Breast epithelium (tissue), 3 donors: ENCODE data around the gene TMEM220.

Source experiments
- POLR2A ChIP-seq: fragments of 450-650 bp; IDR thresholded peaks from one replicate; pipeline ENCODE4 v1.6.1; 2016; ENCODE audit warnings: antibody characterized with exemption, mild to moderate bottlenecking, moderate library complexity
- POLR2AphosphoS5 ChIP-seq, 3 donors: sonication (generic); formaldehyde crosslinking; IDR thresholded peaks; one replicate each; pipeline ENCODE4 v1.6.1; 2017; ENCODE audit warnings: antibody characterized with exemption in 3 of 3
- TF ChIP-seq, protein P1 (sequence below), 3 donors: fragments of 450-650 bp; IDR thresholded peaks; one replicate each; pipeline ENCODE4 v1.5.1; 2016 to 2017; ENCODE audit warnings: antibody characterized with exemption in 3 of 3, mild to moderate bottlenecking in 3 of 3, moderate library complexity in 3 of 3

GRCh38 chr17:10755592-10756127 is 25.8 kb upstream of the TMEM220 start:
- TF ChIP-seq, protein P1, sequence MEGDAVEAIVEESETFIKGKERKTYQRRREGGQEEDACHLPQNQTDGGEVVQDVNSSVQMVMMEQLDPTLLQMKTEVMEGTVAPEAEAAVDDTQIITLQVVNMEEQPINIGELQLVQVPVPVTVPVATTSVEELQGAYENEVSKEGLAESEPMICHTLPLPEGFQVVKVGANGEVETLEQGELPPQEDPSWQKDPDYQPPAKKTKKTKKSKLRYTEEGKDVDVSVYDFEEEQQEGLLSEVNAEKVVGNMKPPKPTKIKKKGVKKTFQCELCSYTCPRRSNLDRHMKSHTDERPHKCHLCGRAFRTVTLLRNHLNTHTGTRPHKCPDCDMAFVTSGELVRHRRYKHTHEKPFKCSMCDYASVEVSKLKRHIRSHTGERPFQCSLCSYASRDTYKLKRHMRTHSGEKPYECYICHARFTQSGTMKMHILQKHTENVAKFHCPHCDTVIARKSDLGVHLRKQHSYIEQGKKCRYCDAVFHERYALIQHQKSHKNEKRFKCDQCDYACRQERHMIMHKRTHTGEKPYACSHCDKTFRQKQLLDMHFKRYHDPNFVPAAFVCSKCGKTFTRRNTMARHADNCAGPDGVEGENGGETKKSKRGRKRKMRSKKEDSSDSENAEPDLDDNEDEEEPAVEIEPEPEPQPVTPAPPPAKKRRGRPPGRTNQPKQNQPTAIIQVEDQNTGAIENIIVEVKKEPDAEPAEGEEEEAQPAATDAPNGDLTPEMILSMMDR (IDR thresholded peaks at IDR 0.05): no peak
- TF ChIP-seq POLR2A (no peak), POLR2AphosphoS5 (IDR thresholded peaks at IDR 0.05) (no peak)
